GM18520 (cell line): ENCODE data around the gene CLPTM1.
"Not testable (repeated sequence)": the region's sequence is repeated elsewhere in the genome, so short reads cannot be mapped to it uniquely, and the experiment has no call there.

Experiments
- ATAC-seq: cut with Tn5 transposase; IDR thresholded peaks from one replicate; pipeline ENCODE4 v1.9.1; 2021; ENCODE audit not compliant: unreplicated experiment

Gene CLPTM1

DNA sequence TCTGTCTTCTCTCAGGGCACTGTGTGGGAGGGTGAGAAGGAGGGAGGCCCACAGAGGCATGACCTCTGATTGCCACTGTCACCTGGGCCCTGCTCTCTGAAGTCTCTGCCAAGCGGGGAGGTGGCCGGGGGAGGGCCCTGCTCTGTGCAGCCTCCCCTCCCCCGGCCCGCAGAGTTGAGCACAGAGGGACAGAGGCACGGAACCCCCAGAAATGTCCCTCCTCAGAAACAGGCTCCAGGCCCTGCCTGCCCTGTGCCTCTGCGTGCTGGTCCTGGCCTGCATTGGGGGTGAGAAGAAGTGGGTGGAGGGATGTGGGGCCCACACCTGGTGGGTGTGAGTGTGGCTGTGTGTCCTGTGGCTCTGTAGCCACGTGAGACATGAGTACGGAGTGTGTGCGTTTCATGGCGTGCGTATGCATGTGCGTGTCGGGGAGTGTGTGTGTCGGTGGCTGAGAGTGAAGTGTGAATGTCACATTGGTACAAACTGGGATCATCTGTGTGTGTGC, 13.1 kb upstream of the CLPTM1 start, which contains the start of gene APOC4:
Gene APOC4, plus strand, starts transcription at position 171 of the 505 bp plus-strand sequence. Its CDS starts 41 bp downstream, at position 212.
- ATAC-seq = no peak

DNA sequence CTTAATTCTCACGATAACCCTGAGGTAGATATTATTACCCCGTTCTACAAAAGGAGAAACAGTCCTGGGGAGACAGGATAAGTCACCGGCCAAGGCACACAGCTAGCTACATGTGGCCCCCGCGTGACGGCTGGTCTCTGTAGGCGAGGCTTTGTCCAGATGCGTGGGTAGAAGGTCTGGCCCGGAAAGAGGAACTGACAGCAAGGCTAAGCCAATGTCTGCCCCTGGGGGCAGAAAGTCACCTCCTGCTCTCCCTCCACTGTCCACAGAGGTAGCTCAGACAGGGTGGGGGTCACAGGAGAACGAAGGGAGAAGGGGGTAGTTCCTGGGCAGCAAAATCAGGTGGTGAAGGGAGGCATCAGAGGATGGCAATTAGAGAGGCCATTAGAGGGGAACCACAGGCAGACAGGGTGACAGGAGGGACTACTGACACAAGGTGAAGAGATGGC, 11.4 kb upstream of the CLPTM1 start:
- ATAC-seq = no peak

DNA sequence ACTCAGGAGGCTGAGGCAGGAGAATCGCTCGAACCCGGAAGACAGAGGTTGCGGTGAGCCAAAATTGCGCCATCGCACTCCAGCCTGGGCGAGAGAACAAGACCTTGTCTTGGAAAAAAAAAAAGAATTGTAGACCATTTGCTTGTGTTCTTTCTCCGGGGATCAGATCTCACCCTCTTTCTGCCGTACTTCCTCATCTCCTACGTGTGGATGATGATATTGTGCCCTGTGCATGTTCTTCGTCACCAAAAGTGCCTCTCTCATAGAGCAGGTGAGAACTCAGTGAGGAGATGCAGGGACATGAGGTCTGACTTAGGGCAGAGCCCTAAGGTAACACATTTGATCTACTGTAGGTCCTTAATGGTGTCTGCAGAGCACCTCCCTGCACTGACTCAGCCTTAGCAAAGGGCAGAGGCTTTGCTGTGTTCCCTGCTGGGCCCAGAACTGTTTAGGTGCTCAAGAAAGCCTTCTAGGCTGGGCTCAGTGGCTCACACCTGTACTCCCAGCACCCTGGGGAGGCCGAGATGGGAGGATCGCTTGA, 8.1 kb upstream of the CLPTM1 start:
- ATAC-seq = no peak

DNA sequence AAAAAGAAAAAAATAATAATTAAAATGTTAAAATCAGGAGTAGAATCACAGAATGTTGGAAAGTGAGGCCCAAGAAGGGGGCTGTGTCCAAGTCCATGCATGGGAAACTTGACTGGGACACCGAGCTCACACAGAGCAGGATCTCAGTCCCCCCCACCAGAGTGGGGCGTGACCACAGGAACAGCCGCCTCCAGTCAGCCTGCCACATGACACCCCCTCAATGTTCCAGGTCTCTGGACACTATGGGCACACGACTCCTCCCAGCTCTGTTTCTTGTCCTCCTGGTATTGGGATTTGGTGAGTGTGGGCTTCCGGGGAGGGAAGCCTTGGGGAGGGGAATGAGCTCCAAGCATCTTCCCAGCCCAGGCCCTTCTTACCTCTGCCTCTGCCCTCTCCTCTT, 6.9 kb upstream of the CLPTM1 start:
- ATAC-seq = no peak

DNA sequence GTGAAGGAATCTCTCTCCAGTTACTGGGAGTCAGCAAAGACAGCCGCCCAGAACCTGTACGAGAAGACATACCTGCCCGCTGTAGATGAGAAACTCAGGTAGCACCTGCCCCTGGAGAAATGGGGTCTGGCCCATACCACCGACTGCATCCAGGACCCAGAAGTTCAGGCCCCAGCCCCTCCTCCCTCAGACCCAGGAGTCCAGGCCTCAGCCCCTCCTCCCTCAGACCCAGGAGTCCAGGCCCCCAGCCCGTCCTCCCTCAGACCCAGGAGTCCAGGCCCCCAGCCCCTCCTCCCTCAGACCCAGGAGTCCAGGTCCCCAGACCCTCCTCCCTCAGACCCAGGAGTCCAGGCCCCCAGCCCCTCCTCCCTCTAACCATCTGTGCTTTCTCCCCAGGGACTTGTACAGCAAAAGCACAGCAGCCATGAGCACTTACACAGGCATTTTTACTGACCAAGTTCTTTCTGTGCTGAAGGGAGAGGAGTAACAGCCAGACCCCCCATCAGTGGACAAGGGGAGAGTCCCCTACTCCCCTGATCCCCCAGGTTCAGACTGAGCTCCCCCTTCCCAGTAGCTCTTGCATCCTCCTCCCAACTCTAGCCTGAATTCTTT, 6.3 kb upstream of the CLPTM1 start:
- ATAC-seq = no peak

DNA sequence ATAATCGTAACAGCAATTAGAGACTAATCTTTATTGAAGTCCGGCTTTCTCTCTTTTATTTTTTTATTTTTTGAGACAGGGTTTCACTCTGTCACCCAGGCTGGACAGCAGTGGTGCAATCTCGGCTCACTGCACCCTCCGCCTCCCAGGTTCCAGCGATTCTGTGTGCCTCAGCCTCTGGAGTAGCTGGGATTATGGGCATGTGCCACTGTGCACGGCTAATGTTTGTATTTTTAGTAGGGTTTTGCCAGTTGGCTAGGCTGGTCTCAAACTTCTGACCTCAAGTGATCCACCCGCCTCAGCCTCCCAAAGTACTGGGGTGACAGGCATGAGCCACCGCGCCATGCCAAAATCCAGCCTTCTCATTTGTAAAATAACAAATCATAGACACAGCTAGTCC, 5.6 kb upstream of the CLPTM1 start:
- ATAC-seq = no peak

DNA sequence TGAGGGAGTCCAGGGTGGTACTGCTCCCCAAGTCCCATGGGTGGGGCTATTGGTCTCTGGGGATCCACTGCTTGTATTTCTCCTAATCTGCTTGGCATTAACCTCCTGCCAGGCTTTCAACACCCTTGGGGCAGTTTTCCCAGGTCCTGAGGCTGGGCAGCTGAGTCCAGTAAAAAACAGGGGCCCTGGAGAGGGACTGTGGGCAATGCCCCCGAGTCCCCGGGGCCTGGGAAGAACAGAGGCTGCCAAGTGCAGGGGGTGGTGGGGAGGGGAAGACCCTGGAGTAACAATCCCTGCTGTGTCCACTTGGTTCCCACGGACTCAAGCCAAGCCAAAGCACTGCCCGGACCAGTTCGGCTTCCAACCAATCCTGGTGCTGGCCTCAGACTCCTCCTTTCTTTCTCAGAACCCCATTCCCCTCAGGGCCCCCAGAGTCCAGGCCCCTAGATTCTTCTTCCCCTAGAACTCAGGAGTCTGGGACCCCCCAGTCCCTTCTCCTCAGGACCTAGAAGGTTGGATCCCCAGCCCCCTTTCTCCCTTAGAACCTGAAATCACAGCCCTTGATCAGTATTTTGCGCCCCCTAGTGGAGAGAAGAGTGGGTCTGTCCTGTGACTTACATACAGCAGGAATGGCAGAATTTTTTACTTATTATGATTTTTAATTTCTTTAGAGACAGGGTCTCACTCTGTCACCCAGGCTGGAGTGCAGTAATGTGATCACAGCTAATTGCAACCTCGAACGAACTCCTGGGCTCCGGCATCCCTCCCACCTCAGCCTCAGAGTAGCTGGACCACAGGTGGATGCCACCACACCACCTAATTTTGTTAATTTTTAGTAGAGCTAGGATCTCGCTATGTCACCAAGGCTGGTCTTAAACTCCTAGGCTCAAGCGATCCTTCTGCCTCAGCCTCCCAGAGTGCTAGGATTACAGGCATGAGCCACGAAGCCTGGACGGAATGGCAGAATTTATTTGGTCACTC, 3.7 kb upstream of the CLPTM1 start:
- ATAC-seq = no peak

DNA sequence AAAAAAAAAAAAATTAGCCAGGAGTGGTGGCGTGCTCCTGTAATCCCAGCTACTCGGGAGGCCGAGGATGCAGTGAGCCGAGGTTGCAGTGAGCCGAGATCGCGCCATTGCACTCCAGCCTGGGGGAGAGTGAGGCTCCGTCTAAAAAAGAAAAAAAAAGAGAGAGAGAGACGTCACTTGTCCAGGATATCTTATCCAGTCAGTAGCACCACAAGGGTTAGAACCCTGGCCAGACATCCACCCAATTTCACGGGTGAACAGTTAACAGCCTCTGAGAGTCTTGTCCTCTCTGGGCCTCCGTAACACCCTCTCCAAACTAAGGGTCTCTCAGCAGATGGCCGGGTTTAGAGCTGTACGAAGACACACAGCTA, 917 bp upstream of the CLPTM1 start:
- no peak for ATAC-seq

DNA sequence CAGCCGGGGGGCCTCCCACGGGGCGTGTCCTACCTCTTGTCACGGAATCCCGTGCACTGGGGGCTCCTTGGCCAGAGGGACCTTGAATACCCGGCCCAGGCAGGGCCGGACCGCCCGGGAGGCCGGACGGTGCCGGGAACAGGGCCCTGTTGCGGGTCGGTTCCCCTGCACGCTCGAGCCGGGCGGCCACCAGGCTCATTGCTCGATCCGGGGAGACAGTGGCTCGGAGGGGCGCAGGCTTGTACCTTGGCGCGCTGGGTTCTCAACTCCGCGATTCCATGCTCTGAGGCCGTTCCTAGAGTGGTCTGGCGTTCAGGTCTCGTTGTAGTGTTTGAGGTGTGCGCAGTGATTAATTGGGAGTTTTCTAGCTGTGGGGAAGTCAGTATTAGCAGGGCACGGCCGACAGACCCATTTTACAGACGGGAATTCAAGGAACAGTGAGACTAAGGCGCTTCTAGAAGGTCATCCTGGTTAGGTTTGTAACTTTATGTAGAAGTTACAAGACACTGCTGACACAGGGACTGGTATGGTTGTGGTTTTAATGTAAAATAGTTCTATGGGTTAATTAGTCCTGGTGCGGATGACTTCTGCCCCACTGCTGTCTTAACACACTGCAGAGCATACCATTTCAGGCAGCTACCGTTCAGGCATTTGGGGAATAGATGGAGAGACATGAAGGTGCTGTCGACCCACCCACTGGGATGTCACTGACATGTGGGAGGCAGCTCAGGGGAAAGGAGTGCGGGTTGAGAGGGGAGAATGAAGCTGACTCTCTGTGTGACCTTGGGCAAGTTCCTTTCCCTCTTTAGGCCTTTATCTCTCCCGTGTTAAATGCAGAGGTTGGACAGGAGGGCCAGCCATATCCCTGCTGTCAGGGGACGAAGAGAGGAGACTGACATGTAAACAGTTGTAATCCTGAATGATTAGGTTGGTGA, 592 bp downstream of the CLPTM1 start:
- ATAC-seq = no peak

DNA sequence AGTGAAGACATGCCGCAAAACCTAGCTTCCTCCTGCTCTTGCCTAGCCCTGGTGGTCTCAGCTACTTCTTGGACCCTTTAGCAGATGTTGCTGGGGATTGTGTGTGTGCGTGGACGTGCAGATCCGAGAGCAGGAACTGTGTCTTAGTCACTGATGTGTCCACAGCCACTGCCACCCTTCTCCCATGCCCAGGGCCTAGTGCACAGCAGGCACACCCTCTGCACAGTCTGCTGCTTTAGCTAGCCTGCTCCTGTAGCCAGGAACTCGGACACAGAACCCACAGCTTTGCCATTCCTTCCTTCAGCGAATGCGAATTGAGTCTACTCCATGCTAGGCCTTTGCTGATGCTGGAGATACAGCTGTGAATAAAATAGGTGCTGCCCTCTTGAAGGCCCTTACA, 2.3 kb downstream of the CLPTM1 start:
- no peak for ATAC-seq

DNA sequence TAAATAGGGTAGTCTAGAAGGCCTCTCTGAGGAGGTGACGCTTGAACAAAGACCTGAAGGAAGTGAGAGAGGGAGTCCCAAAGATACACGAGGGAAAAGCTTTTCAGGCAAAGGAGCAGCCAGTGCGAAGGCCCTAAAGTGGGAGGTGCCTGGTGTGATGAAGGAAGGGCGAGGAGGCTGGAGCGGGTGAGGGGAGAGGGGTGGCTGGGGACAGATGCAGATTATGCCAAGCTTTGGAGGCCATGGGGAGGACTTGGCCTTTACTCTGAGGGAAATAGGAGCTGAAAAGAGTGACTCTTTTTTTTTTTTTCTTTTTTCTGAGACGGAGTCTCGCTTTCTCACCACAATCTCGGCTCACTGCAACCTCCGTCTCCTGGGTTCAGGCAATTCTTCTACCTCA, 2.9 kb downstream of the CLPTM1 start:
- no peak for ATAC-seq

DNA sequence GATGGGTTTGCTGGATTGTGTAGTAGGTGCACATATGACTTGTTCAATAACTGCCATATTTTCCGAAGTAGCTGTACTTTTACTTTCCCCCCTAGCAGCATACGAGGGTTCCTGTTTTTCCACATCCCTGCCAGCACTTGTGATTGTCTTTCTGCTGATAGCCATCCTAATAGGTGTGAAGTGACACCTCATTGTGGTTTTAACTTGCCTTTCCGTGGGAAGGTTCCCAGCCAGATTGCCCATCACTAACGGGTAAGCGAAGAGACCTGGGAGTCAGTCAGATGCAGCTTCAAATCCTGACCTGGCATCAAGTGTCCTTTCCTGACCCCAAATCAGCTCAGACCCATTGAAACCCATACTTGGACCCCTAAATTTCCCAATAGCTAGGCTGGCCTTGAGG, 4.5 kb downstream of the CLPTM1 start:
- ATAC-seq = no peak

DNA sequence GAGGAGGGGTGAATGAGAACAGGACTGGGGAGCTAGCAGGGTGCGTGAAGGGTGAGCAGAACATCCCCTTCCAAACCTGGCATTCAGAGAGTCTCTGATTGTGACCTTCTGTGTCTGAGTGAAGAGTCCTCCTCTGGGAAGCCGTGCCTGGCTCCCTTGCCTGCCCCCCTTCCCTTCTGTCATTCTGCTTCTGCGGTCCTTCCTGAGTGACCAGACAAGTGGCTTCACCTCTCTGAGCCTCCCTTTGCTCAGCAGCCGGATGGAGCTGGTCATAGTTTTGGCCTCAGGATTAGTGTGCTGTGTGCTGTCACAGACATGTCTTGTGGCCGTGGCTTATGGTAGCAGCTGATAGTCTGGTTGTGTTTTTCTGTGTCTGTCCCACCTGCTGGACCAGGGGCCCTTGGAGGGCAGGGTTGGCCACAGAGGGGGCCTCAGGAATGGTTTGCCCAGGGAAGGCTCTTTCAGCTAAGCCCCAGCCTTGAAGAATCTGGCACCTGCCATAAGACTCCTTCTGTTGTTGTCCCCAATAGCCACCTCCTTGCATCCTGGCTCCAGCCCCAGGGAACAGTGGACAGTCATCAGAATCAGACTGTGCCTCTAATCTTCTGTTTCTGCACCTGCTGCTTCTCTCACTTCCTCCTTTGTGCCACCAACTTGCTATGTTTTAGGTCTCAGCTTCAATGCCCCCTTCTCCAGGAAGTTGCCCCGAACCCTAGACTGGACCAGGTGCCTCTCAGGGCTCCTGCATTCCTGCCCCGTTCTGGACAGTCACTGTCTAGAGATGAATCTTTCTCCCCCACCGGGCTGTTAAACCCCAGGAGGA, 5.9 kb downstream of the CLPTM1 start:
- ATAC-seq = no peak

DNA sequence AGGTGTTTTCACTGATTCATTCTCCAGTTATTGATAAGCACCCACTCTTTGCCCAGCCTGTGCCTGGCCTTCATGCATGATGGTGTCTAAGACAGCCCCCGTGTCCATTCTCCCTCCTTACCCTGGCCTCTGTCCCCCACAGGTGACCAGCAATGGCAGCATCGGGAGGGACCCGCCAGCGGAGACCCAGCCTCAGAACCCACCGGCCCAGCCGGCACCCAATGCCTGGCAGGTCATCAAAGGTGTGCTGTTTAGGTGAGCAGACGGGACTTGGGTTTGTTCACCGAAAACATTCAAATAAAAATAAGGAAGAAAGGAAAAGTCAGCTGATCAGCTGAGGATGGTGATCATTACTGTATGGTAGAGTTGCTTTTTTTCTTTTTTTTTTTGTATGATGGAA, 6.6 kb downstream of the CLPTM1 start:
- ATAC-seq = no peak

DNA sequence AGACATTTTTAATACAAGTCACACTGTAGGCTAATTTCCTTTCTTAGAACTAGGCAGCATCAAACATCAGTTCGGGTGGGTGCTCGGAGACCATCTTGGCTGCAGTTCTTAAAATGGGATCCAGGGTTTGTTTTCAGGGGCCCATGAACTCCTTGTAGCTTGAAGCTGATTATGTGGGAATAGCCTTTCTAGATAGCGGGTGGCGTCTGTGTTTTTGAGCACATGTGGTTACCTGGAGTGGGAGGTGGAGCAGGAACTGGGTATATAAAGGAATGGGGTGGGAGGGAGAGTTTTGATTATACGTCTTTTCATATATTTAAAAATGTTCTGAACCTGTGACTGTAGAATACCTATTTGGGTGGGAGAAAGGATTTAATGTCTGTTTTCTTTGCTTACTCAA, 12.9 kb downstream of the CLPTM1 start:
- ATAC-seq = no peak

DNA sequence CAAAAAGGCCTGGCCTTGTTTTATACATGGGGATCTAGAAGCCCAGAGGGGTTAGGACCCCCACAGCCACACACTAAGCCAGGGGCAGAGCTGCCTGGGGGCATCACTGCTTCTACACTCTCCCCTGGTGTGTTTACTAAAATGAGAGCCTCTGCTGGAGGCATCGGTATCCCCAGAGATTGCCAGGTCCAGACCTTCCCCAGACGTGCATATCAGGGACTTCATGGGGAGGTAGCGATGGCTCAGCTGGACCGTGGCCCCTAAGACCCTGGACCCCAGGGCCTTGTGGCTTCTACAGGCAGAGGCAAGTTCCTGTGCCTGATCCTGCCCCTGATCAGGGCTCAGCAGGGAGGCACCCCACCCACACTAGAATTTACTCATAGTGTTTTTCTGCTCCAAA, 13.5 kb downstream of the CLPTM1 start:
- no peak for ATAC-seq

DNA sequence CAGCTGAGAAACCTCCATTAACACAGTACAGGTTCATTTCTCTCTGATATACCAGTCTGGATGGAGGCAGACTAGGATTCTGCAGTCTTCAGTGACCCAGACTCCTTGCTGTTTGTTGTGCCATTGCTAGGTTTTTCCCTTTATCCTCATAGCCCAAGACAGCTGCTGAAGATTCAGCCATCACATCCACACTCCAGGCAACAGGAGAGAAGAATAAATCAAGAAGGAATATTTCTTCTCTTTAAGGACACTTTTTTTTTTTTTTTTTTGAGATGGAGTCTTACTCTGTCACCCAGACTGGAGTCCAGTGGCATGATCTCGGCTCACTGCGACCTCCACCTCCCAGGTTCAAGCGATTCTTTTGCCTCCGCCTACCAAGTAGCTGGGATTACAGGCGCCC, 14.3 kb downstream of the CLPTM1 start:
- no peak for ATAC-seq

DNA sequence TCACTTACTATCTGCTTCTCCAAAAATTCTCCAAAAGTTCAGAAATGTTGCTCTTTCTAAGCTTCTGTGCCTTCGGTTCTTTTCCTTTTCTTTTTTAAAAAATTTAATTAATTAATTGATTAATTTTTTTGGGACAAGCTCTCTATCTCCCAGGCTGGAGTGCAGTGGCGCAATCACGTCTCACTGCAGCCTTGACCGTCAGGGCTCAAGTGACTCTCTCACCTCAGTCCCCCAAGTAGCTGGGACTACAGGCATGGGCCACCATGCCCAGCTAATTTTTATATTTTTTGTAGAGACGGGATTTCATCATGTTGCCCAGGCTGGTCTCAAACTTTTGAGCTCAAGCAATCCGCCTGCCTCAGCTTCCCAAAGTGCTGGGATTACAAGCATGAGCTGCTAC, 16.3 kb downstream of the CLPTM1 start:
- not testable (repeated sequence) for ATAC-seq

DNA sequence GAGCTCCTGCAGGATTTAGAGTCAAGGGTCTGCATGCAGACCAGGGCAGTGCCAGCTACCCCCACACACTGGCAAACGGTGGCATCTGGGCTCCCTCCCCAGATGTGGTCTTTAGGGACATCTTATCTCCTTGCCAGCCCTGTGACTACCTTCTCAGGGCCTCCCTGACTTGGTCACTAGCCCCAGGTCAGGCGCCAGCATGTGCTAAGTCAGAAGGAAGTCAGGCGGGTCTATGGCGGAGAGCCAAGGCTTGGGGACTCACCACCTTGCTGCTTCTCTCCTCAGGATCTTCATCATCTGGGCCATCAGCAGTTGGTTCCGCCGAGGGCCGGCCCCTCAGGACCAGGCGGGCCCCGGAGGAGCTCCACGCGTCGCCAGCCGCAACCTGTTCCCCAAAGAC, 17.6 kb downstream of the CLPTM1 start:
- ATAC-seq = no peak
